ENCODE data around the gene ZNF343.

GRCh38 chr20:2449386-2449785 lies 59.3 kb downstream of the ZNF343 start:
- no peak for TF ChIP-seq CTCF (IDR thresholded peaks at IDR 0.05; ENCODE audit: poor library complexity, severe bottlenecking)
- TF ChIP-seq SMC3 (conservative IDR thresholded peaks at IDR 0.05; ENCODE audit: poor library complexity), result no peak
